ENCODE data around the gene DHRS11. TPM values are rescaled to one million over a fixed set of nuclear protein-coding genes. Genes with fewer than 3 reads are reported as not detected.

The DHRS11 gene
- total and polyA plus RNA-seq, 2 experiments from 2014 or later, result 23.4 to 36.7 TPM

GRCh38 chr17:36586138-36586537, 5.5 kb upstream of the DHRS11 start:
- H3F3A ChIP-seq (replicated peaks; ENCODE audit: low read depth), result peaks cover 12% of the 10 kb centered on the region; the same call in 1 of the 2 replicates
- H3K4me2 ChIP-seq, result no peak overlapping the region
- H3K27ac ChIP-seq (ENCODE audit: low read depth), result no peak overlapping the region
- H3K4me1 ChIP-seq (ENCODE audit: insufficient read depth), result peaks cover 5% of the 10 kb centered on the region; the same call in 1 of the 2 replicates
- DNase-seq (ENCODE audit: low spot score) (no peak), ATAC-seq (no peak)
- Mint-ChIP-seq H3K36me3 (ENCODE audit: low read depth) (peaks cover 32% of the 10 kb centered on the region), H3K27ac (no peak overlapping the region), H3K4me3 (no peak overlapping the region), H3K9me3 (no peaks in the 10 kb centered on the region), H3K27me3 (ENCODE audit: insufficient read depth, low read depth, poor library complexity) (peaks cover 1% of the 10 kb centered on the region), H3K4me1 (peaks cover 4% of the 10 kb centered on the region; the same call in 2 of the 3 replicates)
- H3K36me3 ChIP-seq (ENCODE audit: insufficient read depth), result peaks cover 34% of the 10 kb centered on the region
- H3K4me3 ChIP-seq, result no peak overlapping the region
- H3K9me2 ChIP-seq (ENCODE audit: insufficient read depth), result no peaks in the 10 kb centered on the region
- H4K20me1 ChIP-seq (replicated peaks; ENCODE audit: insufficient read depth), result peaks cover 15% of the 10 kb centered on the region
- H3K79me2 ChIP-seq (replicated peaks; ENCODE audit: insufficient read depth), result no peaks in the 10 kb centered on the region
- no peak for TF ChIP-seq STAT1 (IDR thresholded peaks at IDR 0.05; ENCODE audit: unreplicated experiment)
- no peak for TF ChIP-seq CTCF (conservative IDR thresholded peaks at IDR 0.05; ENCODE audit: low read depth in 2 of 2)
- TF ChIP-seq CREB1 (CRISPR knock-in tag; IDR thresholded peaks at IDR 0.05; ENCODE audit: low read depth), result no peak
- no peak for TF ChIP-seq EZH2 (IDR thresholded peaks at IDR 0.05; ENCODE audit: low read depth, unreplicated experiment)
- no peak for TF ChIP-seq ETS1 (IDR thresholded peaks at IDR 0.05)
- no peak for TF ChIP-seq POLR2AphosphoS5 (IDR thresholded peaks at IDR 0.05; ENCODE audit: low read depth)
- TF ChIP-seq ZNF331 (CRISPR knock-in tag; IDR thresholded peaks at IDR 0.05; ENCODE audit: low read depth), result no peak
- TF ChIP-seq EZH2phosphoT487 (IDR thresholded peaks at IDR 0.05; ENCODE audit: unreplicated experiment), result no peak
- TF ChIP-seq JUNB (IDR thresholded peaks at IDR 0.05; ENCODE audit: unreplicated experiment), result no peak
- TF ChIP-seq ZNF462 (CRISPR knock-in tag; IDR thresholded peaks at IDR 0.05), result no peak
- no peak for TF ChIP-seq NANOG (IDR thresholded peaks at IDR 0.05; ENCODE audit: borderline replicate concordance)
- no peak for TF ChIP-seq REST (IDR thresholded peaks at IDR 0.05; ENCODE audit: unreplicated experiment)
- TF ChIP-seq ZNF114 (CRISPR knock-in tag; IDR thresholded peaks at IDR 0.05), result no peak
- H3K27me3 ChIP-seq (ENCODE audit: insufficient read depth), result no peaks in the 10 kb centered on the region
- H2AFZ ChIP-seq, result no peak overlapping the region
